MCF 10A (cell line): ENCODE data around the gene DOCK8. TPM values are rescaled to one million over a fixed set of nuclear protein-coding genes. Genes with fewer than 3 reads are reported as not detected.

Source experiments
- BruUV-seq: library from RNA; stranded (reverse); fragments of 400-500 nt; replicated peaks from 2 replicates; lab custom pipeline; 2021; lab: Mats Ljungman, UMichigan
- CTCF ChIA-PET: fragments of 300-600 bp; sonication (Branson Sonifier 250); formaldehyde crosslinking; extraction: SDS; loops from one replicate; lab custom pipeline; 2021; ENCODE audit warnings: antibody characterized with exemption, inconsistent platforms; lab: Yijun Ruan, JAX
- POLR2A ChIA-PET: fragments of 300-600, 350-650 bp; sonication (Branson Sonifier 250); formaldehyde crosslinking; extraction: SDS; loops from one replicate; lab custom pipeline; 2020; ENCODE audit warnings: antibody characterized with exemption, inconsistent platforms; lab: Yijun Ruan, JAX
- DNase-seq: peaks from one replicate; pipeline ENCODE4 v3.0.0-alpha.2; 2018; ENCODE audit not compliant: unreplicated experiment
- H3K27ac Mint-ChIP-seq: one replicate; pipeline ENCODE4 v1.8.0; 2022; ENCODE audit warnings: mild to moderate bottlenecking, low read depth, mixed read lengths; ENCODE audit not compliant: unreplicated experiment
- H3K27me3 Mint-ChIP-seq: one replicate; pipeline ENCODE4 v1.8.0; 2022; ENCODE audit warnings: mixed read lengths; ENCODE audit not compliant: insufficient read depth, unreplicated experiment
- H3K36me3 Mint-ChIP-seq: one replicate; pipeline ENCODE4 v1.8.0; 2022; ENCODE audit warnings: mild to moderate bottlenecking, moderate library complexity, mixed read lengths; ENCODE audit not compliant: insufficient read depth, unreplicated experiment
- H3K4me1 Mint-ChIP-seq: one replicate; pipeline ENCODE4 v1.8.0; 2022; ENCODE audit warnings: mixed read lengths; ENCODE audit not compliant: insufficient read depth, unreplicated experiment
- H3K4me3 Mint-ChIP-seq: one replicate; pipeline ENCODE4 v1.8.0; 2022; ENCODE audit warnings: mild to moderate bottlenecking, moderate library complexity, mixed read lengths; ENCODE audit not compliant: unreplicated experiment
- H3K9me3 Mint-ChIP-seq: one replicate; pipeline ENCODE4 v1.8.0; 2022; ENCODE audit warnings: mixed read lengths; ENCODE audit not compliant: unreplicated experiment
- intact Hi-C: fragments of 100-400 bp; cut with micrococcal nuclease; formaldehyde crosslinking; loops from 2 replicates; pipeline ENCODE4 v1.14.1; 2022
- total RNA-seq: library from RNA; stranded (reverse); gene quantifications from 2 replicates; pipeline ENCODE4 v1.2.3, GENCODE V29; 2022
- TF ChIP-seq, protein P1 (sequence below): fragments of 200-600 bp; IDR thresholded peaks from one replicate; pipeline ENCODE4 v1.8.0; 2022; ENCODE audit warnings: antibody characterized with exemption, mild to moderate bottlenecking; ENCODE audit not compliant: unreplicated experiment

DOCK8 gene
- total RNA-seq, 1 experiment from 2014 or later = 5.2 TPM

DNA sequence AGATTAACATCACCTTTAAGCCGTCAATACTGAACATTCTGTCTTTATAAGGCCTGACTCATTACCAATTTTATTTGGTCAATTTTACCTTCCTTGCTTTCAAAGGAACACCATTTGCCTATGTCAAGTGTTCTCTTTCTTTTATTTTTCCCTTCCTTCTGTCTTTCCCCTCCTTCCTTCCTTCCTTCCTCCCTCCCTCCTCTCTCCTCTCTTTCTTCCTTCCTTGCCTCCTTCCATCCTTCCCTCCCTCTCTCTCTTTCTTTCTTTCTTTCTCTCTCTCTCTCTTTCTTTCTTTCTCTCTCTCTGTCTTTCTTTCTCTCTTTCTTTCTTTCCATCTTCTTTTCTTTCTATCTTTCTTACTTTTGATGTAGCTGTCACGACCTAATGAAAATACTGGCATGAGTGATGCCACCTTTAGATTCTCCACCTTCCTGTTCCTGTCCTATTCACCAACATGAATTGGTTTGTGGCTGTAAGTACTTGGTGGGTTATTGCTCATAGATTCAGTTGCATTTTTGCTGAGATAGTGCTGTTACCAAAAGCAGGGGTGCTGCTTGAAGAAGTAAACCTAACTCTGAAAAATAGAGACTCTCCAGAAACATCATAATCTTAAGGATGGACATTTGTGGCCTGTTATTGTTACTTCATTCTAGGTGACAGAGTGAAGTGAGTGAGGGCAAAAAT lies 33.8 kb downstream of the DOCK8 start:
- H3K27me3 Mint-ChIP-seq = no peaks in the 10 kb centered on the region
- H3K27ac Mint-ChIP-seq = no peak overlapping the region
- TF ChIP-seq, protein P1, sequence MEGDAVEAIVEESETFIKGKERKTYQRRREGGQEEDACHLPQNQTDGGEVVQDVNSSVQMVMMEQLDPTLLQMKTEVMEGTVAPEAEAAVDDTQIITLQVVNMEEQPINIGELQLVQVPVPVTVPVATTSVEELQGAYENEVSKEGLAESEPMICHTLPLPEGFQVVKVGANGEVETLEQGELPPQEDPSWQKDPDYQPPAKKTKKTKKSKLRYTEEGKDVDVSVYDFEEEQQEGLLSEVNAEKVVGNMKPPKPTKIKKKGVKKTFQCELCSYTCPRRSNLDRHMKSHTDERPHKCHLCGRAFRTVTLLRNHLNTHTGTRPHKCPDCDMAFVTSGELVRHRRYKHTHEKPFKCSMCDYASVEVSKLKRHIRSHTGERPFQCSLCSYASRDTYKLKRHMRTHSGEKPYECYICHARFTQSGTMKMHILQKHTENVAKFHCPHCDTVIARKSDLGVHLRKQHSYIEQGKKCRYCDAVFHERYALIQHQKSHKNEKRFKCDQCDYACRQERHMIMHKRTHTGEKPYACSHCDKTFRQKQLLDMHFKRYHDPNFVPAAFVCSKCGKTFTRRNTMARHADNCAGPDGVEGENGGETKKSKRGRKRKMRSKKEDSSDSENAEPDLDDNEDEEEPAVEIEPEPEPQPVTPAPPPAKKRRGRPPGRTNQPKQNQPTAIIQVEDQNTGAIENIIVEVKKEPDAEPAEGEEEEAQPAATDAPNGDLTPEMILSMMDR = no peak
- peaks cover 6% of the 10 kb centered on the region for H3K36me3 Mint-ChIP-seq
- BruUV-seq = no TSS peak
- DNase-seq = no peak
- intact Hi-C loops = no loop called here
- POLR2A ChIA-PET = no interaction called here
- no peaks in the 10 kb centered on the region for H3K9me3 Mint-ChIP-seq
- H3K4me3 Mint-ChIP-seq = no peak overlapping the region
- no peaks in the 10 kb centered on the region for H3K4me1 Mint-ChIP-seq
- CTCF ChIA-PET = interaction anchor here (0.7 kb wide), 1 partner anchor 29 kb away, joined by 3 read pairs; no protein-coding TSS in a partner anchor

DNA sequence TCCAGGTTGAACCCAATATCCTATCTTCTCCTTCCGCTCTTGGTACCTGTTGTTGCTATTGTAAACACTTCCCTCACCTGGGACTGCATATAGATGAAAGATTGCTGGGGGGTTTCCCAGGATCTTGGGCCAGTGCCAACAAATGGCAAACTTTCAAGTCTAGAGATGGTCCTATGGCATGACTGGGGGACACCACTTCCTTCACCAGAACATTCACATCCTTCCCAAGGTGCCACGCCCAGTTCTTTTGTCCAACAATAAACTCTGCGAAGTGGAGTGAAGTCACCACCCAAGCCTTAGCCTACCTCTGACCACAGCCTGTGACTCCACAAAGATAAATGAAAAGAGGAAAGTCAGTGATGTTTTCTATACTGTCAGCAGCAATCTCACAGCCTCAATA lies 34.4 kb downstream of the DOCK8 start:
- intact Hi-C loops = no loop called here
- no TSS peak for BruUV-seq
- H3K27me3 Mint-ChIP-seq = no peaks in the 10 kb centered on the region
- H3K4me3 Mint-ChIP-seq = no peak overlapping the region
- H3K36me3 Mint-ChIP-seq = peaks cover 6% of the 10 kb centered on the region
- H3K27ac Mint-ChIP-seq = no peak overlapping the region
- H3K9me3 Mint-ChIP-seq = no peaks in the 10 kb centered on the region
- DNase-seq = no peak
- ChIA-PET POLR2A (no interaction called here), CTCF (interaction anchor here (0.7 kb wide), 1 partner anchor 30 kb away, joined by 3 read pairs; no protein-coding TSS in a partner anchor)
- TF ChIP-seq, protein P1 = no peak
- no peaks in the 10 kb centered on the region for H3K4me1 Mint-ChIP-seq

DNA sequence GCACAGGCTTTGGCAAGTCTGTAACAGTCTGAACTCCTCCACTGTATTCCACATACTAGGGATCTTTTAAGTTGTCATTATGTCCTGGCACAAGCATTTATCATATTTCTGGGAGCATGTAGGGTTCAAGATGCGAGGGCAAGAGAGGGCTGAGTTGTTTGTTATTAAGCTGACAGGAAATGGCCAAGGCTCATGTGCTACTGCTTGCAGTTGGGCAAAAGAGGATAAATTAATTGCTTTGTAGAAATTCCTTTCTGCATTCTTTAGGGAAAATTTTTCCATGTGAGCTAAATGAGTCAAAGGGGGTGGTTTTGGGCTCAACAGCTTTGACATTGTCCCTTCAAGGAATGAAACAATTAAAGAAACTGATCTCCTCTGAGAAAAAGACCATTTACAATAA lies 35.4 kb downstream of the DOCK8 start:
- ChIA-PET POLR2A (no interaction called here), CTCF (interaction anchor here (0.7 kb wide), 1 partner anchor 558 kb away, joined by 3 read pairs; no protein-coding TSS in a partner anchor)
- Mint-ChIP-seq H3K36me3 (peaks cover 6% of the 10 kb centered on the region), H3K4me1 (no peaks in the 10 kb centered on the region), H3K9me3 (no peaks in the 10 kb centered on the region), H3K27me3 (no peaks in the 10 kb centered on the region), H3K27ac (no peak overlapping the region), H3K4me3 (no peak overlapping the region)
- no peak for DNase-seq
- BruUV-seq = no TSS peak
- intact Hi-C loops = no loop called here
- TF ChIP-seq, protein P1 = no peak

DNA sequence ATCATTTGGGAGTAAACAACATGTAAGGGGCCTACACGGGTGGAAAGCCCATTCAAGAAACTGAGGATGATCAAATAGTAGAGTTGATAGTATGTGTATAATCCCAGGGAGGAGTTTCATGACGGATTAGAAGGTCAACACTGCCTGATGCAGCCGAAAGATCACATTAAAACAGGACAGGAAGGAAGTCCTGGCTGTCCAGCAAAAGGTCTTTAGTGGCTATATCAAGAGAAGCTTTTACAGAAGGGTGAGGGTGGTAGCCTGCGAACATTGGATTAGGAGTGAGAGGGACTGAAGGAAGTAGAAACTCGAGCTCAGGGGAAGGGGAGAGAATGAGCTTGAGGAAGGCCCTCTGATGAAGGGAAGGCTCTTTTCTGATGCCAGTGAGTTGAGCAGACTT lies 36.0 kb downstream of the DOCK8 start:
- no peaks in the 10 kb centered on the region for H3K4me1 Mint-ChIP-seq
- CTCF ChIA-PET = no interaction called here
- no peaks in the 10 kb centered on the region for H3K27me3 Mint-ChIP-seq
- POLR2A ChIA-PET = interaction anchor here (0.6 kb wide), 1 partner anchor 136 kb away, joined by 3 read pairs; no protein-coding TSS in a partner anchor
- no TSS peak for BruUV-seq
- DNase-seq = no peak
- intact Hi-C loops = no loop called here
- H3K9me3 Mint-ChIP-seq = no peaks in the 10 kb centered on the region
- H3K4me3 Mint-ChIP-seq = no peak overlapping the region
- TF ChIP-seq, protein P1 = no peak
- no peak overlapping the region for H3K27ac Mint-ChIP-seq
- H3K36me3 Mint-ChIP-seq = peaks cover 6% of the 10 kb centered on the region
